Measurements from ENCODE around the gene PELO.
A peak's percentile ranks its signal among the peaks of the same experiment; 100 is the strongest.

Gene PELO

DNA sequence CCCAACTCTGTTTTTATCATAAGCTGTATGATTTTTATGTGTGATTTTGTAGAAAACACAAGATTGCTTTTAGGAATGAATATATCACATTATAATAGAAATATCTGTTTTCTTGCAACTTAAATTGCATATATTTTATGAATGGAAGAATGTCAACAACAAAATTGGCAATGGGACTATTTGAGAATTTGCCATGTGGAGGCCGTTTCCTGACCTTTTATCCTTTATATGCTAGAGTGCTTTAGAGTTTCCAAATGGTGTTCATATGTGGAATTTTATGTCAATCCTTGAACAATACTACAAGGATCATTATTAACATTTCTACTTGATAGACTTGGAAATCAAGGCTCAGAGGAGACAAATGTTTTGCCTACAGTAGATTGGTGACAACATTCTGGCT is 34.2 kb downstream of the PELO start:
- no peak overlapping the region for H3K27ac Mint-ChIP-seq
- no peak for DNase-seq
- no peaks in the 10 kb centered on the region for H3K27me3 Mint-ChIP-seq
- no peaks in the 10 kb centered on the region for H3K9me3 Mint-ChIP-seq
- peaks cover 10% of the 10 kb centered on the region for H3K4me1 Mint-ChIP-seq (ENCODE audit: low read depth)
- no peak overlapping the region for H3K4me3 Mint-ChIP-seq
- no peaks in the 10 kb centered on the region for H3K36me3 Mint-ChIP-seq (ENCODE audit: low read depth)

DNA sequence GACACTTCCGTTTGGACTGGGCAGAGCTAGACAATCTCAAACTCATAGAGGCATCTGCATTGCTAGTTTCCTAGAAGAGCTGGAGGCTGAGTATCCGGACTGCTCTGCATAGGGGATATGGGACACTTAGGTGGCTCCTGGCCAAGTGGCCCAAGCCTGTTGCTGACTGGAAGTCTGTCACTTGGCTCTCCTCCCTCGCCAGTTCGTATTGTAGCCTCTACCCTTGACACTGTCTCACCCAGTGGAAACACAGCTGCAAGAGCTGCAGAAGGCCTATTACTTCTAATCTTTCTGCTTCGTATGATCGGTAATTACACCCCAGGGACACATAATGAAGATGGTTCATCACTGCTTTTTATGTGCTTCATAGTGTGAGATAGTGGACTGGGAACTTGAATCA is 34.7 kb downstream of the PELO start:
- DNase-seq = no peak
- H3K9me3 Mint-ChIP-seq = peaks cover 3% of the 10 kb centered on the region
- peaks cover 10% of the 10 kb centered on the region for H3K4me1 Mint-ChIP-seq (ENCODE audit: low read depth)
- no peak overlapping the region for H3K27ac Mint-ChIP-seq
- H3K27me3 Mint-ChIP-seq = no peaks in the 10 kb centered on the region
- H3K36me3 Mint-ChIP-seq (ENCODE audit: low read depth) = no peaks in the 10 kb centered on the region
- H3K4me3 Mint-ChIP-seq = no peak overlapping the region

DNA sequence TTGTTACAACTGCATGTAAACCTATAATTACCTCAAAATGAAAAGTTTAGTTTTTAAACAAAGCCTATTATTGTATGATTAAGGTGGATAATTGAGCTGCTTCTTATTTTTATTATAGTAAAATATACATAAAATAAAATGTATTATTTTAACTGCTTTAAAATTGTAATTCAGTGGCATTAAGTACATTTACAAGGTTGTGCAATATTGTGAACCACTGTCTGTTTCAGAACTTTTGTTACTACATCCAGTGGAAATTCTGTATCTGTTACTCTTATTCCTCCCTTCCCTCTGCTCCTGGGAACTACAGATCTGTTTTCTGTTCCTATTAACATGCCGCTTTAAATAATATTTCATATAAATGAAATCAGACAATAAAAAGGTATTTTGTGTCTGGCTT is 37.1 kb downstream of the PELO start:
- Mint-ChIP-seq H3K4me3 (no peak overlapping the region), H3K9me3 (peaks cover 7% of the 10 kb centered on the region), H3K27me3 (no peaks in the 10 kb centered on the region), H3K4me1 (ENCODE audit: low read depth) (peaks cover 10% of the 10 kb centered on the region), H3K36me3 (ENCODE audit: low read depth) (no peaks in the 10 kb centered on the region), H3K27ac (no peak overlapping the region)
- DNase-seq = no peak

DNA sequence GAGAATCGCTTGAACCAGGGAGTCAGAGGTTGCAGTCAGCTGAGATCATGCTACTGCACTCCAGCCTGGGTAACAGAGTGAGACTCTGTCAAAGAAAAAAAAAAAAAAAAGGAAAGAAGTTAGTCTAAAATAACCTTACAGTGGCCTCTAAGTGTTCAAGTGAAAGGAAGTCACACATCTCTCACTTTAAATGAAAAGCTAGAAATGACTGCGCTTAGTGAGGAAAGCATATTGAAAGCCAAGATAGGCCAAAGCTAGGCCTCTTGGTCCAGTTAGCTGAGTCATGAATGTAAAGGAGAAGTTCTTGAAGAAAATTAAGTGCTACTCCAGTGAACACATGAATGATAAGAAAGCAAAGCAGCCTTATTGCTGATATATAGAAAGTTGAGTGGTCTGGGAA is 38.1 kb downstream of the PELO start:
- Mint-ChIP-seq H3K4me3 (no peak overlapping the region), H3K27ac (peak overlapping the region; percentile 59), H3K36me3 (ENCODE audit: low read depth) (no peaks in the 10 kb centered on the region), H3K4me1 (ENCODE audit: low read depth) (peaks cover 10% of the 10 kb centered on the region), H3K9me3 (peaks cover 7% of the 10 kb centered on the region), H3K27me3 (no peaks in the 10 kb centered on the region)
- DNase-seq = no peak

DNA sequence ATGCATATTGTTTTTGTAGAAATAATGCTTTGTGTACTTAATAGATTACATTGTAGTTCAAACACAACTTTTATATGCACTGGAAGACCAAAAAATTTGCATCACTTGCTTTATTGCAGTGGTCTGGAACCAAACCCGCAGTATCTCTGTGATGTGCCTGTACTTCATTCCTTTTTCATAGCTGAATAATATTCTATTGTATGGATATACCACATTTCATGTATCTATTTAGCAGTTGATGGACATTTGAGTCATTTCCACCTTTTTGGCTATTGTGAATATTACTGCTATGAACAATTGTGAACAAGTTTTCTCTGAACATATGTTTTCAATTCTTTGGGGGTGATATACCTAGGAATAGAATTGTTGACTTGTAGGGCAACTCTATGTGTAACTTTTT is 40.1 kb downstream of the PELO start:
- Mint-ChIP-seq H3K4me3 (no peak overlapping the region), H3K4me1 (ENCODE audit: low read depth) (peaks cover 12% of the 10 kb centered on the region), H3K9me3 (peaks cover 7% of the 10 kb centered on the region), H3K27ac (no peak overlapping the region), H3K27me3 (no peaks in the 10 kb centered on the region), H3K36me3 (ENCODE audit: low read depth) (no peaks in the 10 kb centered on the region)
- no peak for DNase-seq

DNA sequence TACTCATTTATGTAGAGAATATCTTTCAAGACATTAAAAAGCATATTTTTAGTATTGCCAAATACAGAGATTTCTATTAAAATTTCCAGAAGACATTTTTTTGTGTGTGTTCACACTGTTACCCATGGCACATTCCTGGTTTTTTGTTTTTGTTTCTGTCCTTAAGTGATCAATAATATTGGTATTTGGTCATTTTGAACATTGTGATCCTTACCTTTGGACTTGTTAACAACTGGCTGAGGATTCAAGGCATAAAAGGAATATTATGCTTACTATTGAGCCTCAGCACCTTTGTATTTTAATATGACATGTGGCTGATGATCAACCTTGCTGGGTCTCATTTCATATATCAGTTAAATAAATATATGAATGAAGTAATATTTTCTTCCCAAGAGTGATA is 41.9 kb downstream of the PELO start:
- no peak overlapping the region for H3K27ac Mint-ChIP-seq
- no peaks in the 10 kb centered on the region for H3K27me3 Mint-ChIP-seq
- H3K36me3 Mint-ChIP-seq (ENCODE audit: low read depth) = no peaks in the 10 kb centered on the region
- H3K9me3 Mint-ChIP-seq = peaks cover 7% of the 10 kb centered on the region
- H3K4me1 Mint-ChIP-seq (ENCODE audit: low read depth) = peaks cover 12% of the 10 kb centered on the region
- no peak overlapping the region for H3K4me3 Mint-ChIP-seq
- no peak for DNase-seq

DNA sequence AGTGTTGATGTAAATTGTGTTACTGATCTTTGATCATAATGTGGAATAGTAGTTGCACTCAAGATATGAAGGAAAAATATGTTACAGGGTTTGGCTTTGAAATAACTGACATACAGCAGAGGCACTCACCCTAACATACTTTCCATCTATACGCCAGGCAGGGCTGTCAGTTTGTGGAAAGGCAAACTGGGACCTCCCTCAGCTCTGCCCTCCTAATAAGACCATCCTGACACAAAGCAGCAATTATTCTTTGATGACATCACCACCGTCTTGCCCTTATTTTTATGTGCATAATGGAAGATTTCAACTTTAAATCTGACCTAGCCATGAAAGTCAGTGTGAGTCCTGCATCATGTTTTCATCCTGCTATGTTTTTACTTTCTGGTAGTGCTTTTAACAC is 42.9 kb downstream of the PELO start:
- Mint-ChIP-seq H3K27ac (no peak overlapping the region), H3K27me3 (no peaks in the 10 kb centered on the region), H3K9me3 (peaks cover 7% of the 10 kb centered on the region), H3K4me3 (no peak overlapping the region), H3K36me3 (ENCODE audit: low read depth) (no peaks in the 10 kb centered on the region), H3K4me1 (ENCODE audit: low read depth) (peaks cover 9% of the 10 kb centered on the region)
- DNase-seq = no peak

DNA sequence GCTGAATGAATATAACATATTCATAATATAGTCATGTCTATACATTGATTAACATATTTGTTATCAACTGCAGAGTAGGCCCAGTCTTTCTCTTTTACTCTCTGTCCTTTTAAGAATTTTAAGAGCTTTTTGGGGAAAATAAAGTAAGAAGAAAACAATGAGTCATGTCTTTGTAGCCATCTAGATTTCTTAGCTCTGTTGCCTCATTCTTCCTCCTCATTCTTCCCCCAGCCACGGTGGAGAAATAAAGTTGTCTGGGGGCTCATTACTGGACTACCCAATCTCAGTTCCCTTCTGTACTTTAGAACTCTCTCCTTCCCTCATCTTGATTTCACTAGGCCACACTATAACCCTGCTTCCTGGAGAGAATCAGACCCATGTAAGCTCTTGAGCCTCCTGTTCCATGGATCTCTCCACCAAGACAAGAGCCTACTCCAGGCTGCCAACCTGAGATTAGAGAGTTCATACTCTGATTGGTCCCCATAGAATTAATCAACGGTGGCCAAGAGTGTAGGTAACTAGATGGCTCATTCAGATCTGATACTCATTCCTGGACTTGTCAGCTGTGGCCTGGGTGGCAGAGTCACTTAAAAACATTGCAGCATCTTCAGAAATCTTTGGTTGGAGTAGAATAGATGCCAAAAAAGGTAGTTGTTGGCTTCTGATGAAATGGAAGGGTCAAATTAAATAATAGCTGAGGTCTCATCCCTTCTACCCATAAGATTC is 44.2 kb downstream of the PELO start:
- no peaks in the 10 kb centered on the region for H3K27me3 Mint-ChIP-seq
- H3K4me3 Mint-ChIP-seq = no peak overlapping the region
- H3K27ac Mint-ChIP-seq = no peak overlapping the region
- H3K36me3 Mint-ChIP-seq (ENCODE audit: low read depth) = no peaks in the 10 kb centered on the region
- H3K4me1 Mint-ChIP-seq (ENCODE audit: low read depth) = peaks cover 3% of the 10 kb centered on the region
- no peak for DNase-seq
- peaks cover 6% of the 10 kb centered on the region for H3K9me3 Mint-ChIP-seq

DNA sequence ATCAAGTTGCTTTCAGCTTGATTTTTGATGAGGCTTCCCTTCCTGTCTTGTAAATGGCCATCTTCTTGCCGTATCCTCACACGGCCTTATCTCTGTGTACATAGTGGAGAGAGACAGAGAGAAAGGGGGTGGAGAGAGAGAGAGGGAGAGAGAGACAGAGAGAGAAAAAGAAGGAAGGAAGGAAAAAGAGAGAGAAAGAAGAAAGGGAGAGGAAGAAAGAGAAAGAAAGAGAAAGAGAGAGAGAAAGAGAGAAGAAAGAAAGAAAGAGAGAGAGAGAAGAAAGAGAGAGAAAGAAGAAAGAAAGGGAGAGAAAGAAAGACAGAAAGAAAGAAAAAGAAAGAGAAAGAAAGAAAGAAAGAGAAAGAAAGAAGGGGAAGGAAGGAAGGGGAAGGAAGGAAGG is 46.6 kb downstream of the PELO start:
- H3K9me3 Mint-ChIP-seq = no peaks in the 10 kb centered on the region
- no peaks in the 10 kb centered on the region for H3K27me3 Mint-ChIP-seq
- no peak overlapping the region for H3K27ac Mint-ChIP-seq
- peaks cover 3% of the 10 kb centered on the region for H3K4me1 Mint-ChIP-seq (ENCODE audit: low read depth)
- H3K36me3 Mint-ChIP-seq (ENCODE audit: low read depth) = no peaks in the 10 kb centered on the region
- H3K4me3 Mint-ChIP-seq = no peak overlapping the region
- no peak for DNase-seq

DNA sequence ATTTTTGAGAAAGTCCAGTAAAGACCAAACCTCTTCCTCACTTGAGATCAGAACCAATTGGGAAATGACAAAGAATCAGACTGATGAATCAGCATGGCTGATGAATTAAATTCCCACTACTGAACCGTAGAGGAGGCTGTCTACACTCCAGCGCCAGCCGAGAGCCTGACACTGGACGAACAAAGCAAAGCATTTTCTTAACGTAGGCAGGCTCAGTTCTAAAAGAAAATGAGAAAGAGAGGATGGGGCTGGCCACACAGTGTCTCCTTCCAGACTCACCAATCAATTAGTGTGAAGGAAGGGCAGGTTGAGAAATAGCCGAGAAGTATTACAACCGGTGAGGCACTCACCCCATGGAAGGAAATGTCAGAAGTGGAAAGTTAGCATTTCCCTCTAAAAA is 49.4 kb downstream of the PELO start:
- no peak for DNase-seq
- H3K9me3 Mint-ChIP-seq = no peaks in the 10 kb centered on the region
- H3K4me1 Mint-ChIP-seq (ENCODE audit: low read depth) = no peaks in the 10 kb centered on the region
- H3K27ac Mint-ChIP-seq = no peak overlapping the region
- no peaks in the 10 kb centered on the region for H3K36me3 Mint-ChIP-seq (ENCODE audit: low read depth)
- no peaks in the 10 kb centered on the region for H3K27me3 Mint-ChIP-seq
- H3K4me3 Mint-ChIP-seq = no peak overlapping the region
